Prostate gland (tissue), 2 donors: ENCODE measurements around the gene RABGAP1. TPM values are rescaled to one million over a fixed set of nuclear protein-coding genes. Genes with fewer than 3 reads are reported as not detected.

ENCODE experiments used
- DNase-seq: peaks from one replicate; pipeline ENCODE4 v3.0.0-alpha.2; 2019; ENCODE audit warnings: low spot score
- H3K27ac ChIP-seq, 2 donors: fragments of 200-600 bp; sonication (generic); 2 replicates each; pipeline ENCODE4 v1.5.1; 2017 to 2019
- H3K27me3 ChIP-seq: fragments of 200-600 bp; sonication (generic); replicated peaks from 2 replicates; pipeline ENCODE4 v1.5.1; 2019; ENCODE audit not compliant: insufficient read depth
- H3K36me3 ChIP-seq, 2 donors: fragments of 200-600 bp; sonication (generic); 1 replicate in 1 of 2; 2 replicates in 1 of 2; pipeline versions ENCODE4 v1.5.1 to v1.8.1; 2017 to 2019
- H3K4me1 ChIP-seq: fragments of 200-600 bp; sonication (generic); replicated peaks from 2 replicates; pipeline ENCODE4 v1.5.1; 2019
- H3K4me3 ChIP-seq, 2 donors: fragments of 200-600 bp; sonication (generic); 2 replicates each; pipeline ENCODE4 v1.5.1; 2017 to 2019
- H3K9me3 ChIP-seq: fragments of 200-600 bp; sonication (generic); 2 replicates; pipeline ENCODE4 v1.5.1; 2017
- POLR2A ChIP-seq: fragments of 450-650 bp; IDR thresholded peaks from one replicate; pipeline ENCODE4 v1.6.1; 2016; ENCODE audit warnings: antibody characterized with exemption, mild to moderate bottlenecking
- POLR2AphosphoS5 ChIP-seq: sonication (generic); formaldehyde crosslinking; IDR thresholded peaks from one replicate; pipeline ENCODE4 v1.6.1; 2017; ENCODE audit warnings: antibody characterized with exemption
- WGBS: methylation state at CpG from one replicate; pipeline ENCODE4 v1.1.5; 2018; 5-methylcytosine and 5-hydroxymethylcytosine counted together
- intact Hi-C: fragments of 100-400 bp; cut with DNase I; formaldehyde crosslinking; loops from one replicate; pipeline ENCODE4 v1.14.2; 2022
- total RNA-seq, 2 donors: library from RNA; depleted of rRNA; stranded (reverse); fragments of >200 nt; gene quantifications; one replicate each; pipeline ENCODE4 v1.1.0, GENCODE V29; 2016
- TF ChIP-seq, protein P1 (sequence below), 4 experiments: fragments of 200-600 bp in 2 of 4; fragments of 450-650 bp in 2 of 4; sonication (generic) in 2 of 4; IDR thresholded peaks; 1 replicate in 3 of 4; 2 replicates in 1 of 4; pipeline ENCODE4 v1.5.1; 2016 to 2019; ENCODE audit warnings: antibody characterized with exemption in 4 of 4, mild to moderate bottlenecking in 2 of 4, moderate library complexity in 2 of 4

The RABGAP1 gene
- total RNA-seq, 2 donors from 2014 or later, result 59.8 to 104 TPM

DNA sequence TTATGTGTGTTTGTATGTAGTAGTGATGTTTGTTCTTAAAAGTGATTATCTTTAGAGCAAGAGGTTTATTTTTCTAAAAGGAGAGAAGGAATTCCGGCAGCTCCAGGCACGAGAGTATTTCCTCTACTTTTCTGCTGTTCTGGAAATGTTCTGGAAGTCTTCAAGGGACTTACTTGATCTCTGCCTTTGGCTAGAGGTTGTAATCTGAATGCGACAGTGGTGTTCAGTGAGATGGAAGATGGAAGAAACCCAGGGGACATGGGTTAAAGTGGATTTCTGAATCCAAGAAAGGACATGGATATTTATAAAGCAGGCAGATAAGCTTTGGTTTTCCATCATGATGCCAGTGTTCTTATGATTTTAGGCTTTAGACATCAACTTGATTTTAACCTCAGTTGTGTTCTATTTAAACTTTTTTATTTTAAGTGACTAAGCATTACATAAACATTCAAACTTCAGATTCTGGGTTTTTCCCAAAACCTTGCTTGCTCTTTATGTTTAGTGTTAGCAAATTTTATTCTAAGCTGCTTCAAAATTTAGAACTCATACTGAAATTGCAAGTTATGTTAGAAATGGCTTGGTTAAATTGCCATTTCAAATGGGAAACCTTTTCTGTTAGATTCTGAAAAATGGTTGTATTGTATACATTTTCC, 96.2 kb downstream of the RABGAP1 start:
- no peak overlapping the region for H3K27ac ChIP-seq
- DNase-seq, result no peak
- H3K36me3 ChIP-seq, result no peaks in the 10 kb centered on the region
- H3K4me1 ChIP-seq, result no peaks in the 10 kb centered on the region
- H3K4me3 ChIP-seq, result no peak overlapping the region
- 81% methylated on average over 3 of the region's 3 CpGs for WGBS
- intact Hi-C loops, result no loop called here
- TF ChIP-seq POLR2AphosphoS5 (no peak), POLR2A (no peak)
- TF ChIP-seq, protein P1, sequence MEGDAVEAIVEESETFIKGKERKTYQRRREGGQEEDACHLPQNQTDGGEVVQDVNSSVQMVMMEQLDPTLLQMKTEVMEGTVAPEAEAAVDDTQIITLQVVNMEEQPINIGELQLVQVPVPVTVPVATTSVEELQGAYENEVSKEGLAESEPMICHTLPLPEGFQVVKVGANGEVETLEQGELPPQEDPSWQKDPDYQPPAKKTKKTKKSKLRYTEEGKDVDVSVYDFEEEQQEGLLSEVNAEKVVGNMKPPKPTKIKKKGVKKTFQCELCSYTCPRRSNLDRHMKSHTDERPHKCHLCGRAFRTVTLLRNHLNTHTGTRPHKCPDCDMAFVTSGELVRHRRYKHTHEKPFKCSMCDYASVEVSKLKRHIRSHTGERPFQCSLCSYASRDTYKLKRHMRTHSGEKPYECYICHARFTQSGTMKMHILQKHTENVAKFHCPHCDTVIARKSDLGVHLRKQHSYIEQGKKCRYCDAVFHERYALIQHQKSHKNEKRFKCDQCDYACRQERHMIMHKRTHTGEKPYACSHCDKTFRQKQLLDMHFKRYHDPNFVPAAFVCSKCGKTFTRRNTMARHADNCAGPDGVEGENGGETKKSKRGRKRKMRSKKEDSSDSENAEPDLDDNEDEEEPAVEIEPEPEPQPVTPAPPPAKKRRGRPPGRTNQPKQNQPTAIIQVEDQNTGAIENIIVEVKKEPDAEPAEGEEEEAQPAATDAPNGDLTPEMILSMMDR (IDR thresholded peaks at IDR 0.05), result no peak
- no peaks in the 10 kb centered on the region for H3K27me3 ChIP-seq
- no peaks in the 10 kb centered on the region for H3K9me3 ChIP-seq

DNA sequence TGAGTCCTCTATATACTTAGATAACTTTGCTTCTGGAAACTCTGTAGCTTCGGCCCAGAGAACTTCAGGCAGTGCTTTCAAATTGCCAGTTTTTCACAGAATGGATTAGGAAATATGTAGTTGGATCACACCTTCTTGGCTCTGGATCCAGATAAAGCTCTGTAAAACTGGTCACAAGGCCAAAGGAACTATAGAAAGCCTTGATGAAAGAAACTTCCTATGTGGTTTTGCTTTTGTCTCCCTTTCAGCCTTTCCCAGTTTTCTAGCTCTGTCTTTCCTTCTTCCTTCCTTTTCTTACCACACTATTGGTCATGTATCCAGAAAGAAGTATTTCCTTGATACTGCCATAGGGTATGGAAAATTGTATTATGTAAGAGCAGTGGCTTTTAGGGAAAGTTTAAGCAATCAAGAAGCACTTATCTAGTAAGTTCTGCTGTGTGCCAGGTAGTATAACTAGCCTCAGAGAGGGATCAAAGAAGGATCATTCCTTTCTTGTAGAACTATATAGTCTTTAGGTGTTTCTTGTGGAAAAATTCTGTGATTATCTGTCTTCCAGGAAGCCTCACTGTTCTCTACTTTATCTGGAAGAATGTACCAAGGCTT, 98.9 kb downstream of the RABGAP1 start:
- intact Hi-C loops, result no loop called here
- TF ChIP-seq POLR2A (no peak), POLR2AphosphoS5 (no peak)
- TF ChIP-seq, protein P1 (IDR thresholded peaks at IDR 0.05), result no peak
- DNase-seq, result no peak
- 55% methylated on average over 1 of the region's 1 CpG for WGBS
- Histone ChIP-seq H3K36me3 (no peaks in the 10 kb centered on the region), H3K4me1 (no peaks in the 10 kb centered on the region), H3K9me3 (no peaks in the 10 kb centered on the region), H3K4me3 (no peak overlapping the region), H3K27me3 (no peaks in the 10 kb centered on the region), H3K27ac (no peak overlapping the region)

DNA sequence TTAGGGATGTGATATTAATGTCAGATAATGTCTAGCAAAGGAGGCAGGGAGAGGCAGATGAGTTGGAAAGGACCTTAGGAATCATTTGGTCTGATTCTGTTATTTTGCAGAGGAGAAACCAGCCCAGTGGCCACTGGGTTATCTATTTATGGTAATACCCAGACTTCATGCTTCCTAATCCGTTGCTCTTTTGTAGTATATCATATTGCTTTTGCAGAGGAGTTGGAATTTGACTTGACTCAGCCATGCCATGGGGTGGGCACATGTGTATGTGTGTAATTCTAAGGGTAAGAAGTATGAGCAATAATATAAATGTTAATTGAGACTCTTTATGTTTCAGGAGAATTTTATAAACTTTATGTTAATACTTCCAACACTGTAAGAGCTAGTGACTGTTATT, 100.0 kb downstream of the RABGAP1 start:
- TF ChIP-seq, protein P1 (IDR thresholded peaks at IDR 0.05), result no peak
- TF ChIP-seq POLR2AphosphoS5 (no peak), POLR2A (no peak)
- intact Hi-C loops, result no loop called here
- WGBS, result 79% methylated on average over 1 of the region's 1 CpG
- DNase-seq, result no peak
- H3K4me1 ChIP-seq, result no peaks in the 10 kb centered on the region
- no peaks in the 10 kb centered on the region for H3K9me3 ChIP-seq
- H3K4me3 ChIP-seq, result no peak overlapping the region
- H3K36me3 ChIP-seq, result no peaks in the 10 kb centered on the region
- no peak overlapping the region for H3K27ac ChIP-seq
- no peaks in the 10 kb centered on the region for H3K27me3 ChIP-seq

DNA sequence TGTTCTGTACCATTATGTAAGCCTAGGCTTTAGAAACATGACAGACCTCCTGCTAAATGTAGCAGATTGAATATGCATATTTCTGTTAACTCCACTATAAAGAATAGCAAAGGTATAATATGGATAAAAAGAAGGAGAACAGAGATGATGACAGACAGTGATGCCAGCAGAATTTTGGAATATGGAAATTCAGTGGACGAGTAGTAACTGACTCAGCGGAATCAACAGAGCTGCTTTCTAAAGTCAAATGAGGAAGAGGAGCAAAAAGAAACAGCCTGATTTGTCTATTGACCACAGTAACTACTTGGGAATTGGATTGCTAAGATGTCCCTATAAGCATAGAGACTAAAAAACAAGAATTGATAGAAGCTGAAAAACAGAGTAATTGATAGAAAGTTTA, 100.7 kb downstream of the RABGAP1 start:
- WGBS, result 93% methylated on average over 2 of the region's 2 CpGs
- no peaks in the 10 kb centered on the region for H3K36me3 ChIP-seq
- H3K4me3 ChIP-seq, result no peak overlapping the region
- DNase-seq, result no peak
- H3K27ac ChIP-seq, result no peak overlapping the region
- H3K27me3 ChIP-seq, result no peaks in the 10 kb centered on the region
- H3K9me3 ChIP-seq, result no peaks in the 10 kb centered on the region
- TF ChIP-seq POLR2A (no peak), POLR2AphosphoS5 (no peak)
- TF ChIP-seq, protein P1 (IDR thresholded peaks at IDR 0.05), result no peak
- intact Hi-C loops, result no loop called here
- H3K4me1 ChIP-seq, result no peaks in the 10 kb centered on the region
